OCI-LY3 (cell line): ENCODE data around the gene PAXX.

Experiments
- H2AFZ ChIP-seq: fragments of 200-600, 300-600 bp; shearing (Covaris generic); 2 replicates; pipeline ENCODE4 v1.6.0; 2014; ENCODE audit warnings: antibody characterized with exemption, low read depth, low read length
- H3K27ac ChIP-seq: fragments of 200-600, 300-600 bp; sonication (generic); 2 replicates; pipeline ENCODE4 v1.5.1; 2014; ENCODE audit warnings: mild to moderate bottlenecking, low read length, moderate library complexity, mixed read lengths
- H3K27me3 ChIP-seq: fragments of 200-600, 300-600 bp; sonication (generic); 2 replicates; pipeline ENCODE4 v1.6.1; 2014; ENCODE audit warnings: low read depth, low read length, mixed read lengths
- H3K36me3 ChIP-seq: fragments of 200-600, 300-600 bp; sonication (generic); replicated peaks from 2 replicates; pipeline ENCODE3; 2014; ENCODE audit warnings: low read depth, low read length, mixed read lengths
- H3K4me1 ChIP-seq: fragments of 300-600, 200-600 bp; sonication (generic); 2 replicates; pipeline ENCODE4 v1.6.1; 2014; ENCODE audit warnings: low read length, mixed read lengths
- H3K4me2 ChIP-seq: fragments of 200-600, 300-600 bp; sonication (generic); 2 replicates; pipeline ENCODE4 v1.6.1; 2014; ENCODE audit warnings: low read length, mixed read lengths
- H3K4me3 ChIP-seq: fragments of 300-600, 200-600 bp; sonication (generic); 2 replicates; pipeline ENCODE4 v1.5.1; 2014; ENCODE audit warnings: antibody characterized with exemption, mild to moderate bottlenecking, low read length, moderate library complexity
- H3K79me2 ChIP-seq: fragments of 300-600, 200-600 bp; shearing (Covaris generic); 2 replicates; pipeline ENCODE4 v1.6.1; 2014; ENCODE audit warnings: mild to moderate bottlenecking, low read length, mixed read lengths
- H3K9ac ChIP-seq: fragments of 300-600, 200-600 bp; shearing (Covaris generic); 2 replicates; pipeline ENCODE4 v1.6.0; 2014; ENCODE audit warnings: mild to moderate bottlenecking, low read length, moderate library complexity
- H3K9me3 ChIP-seq: fragments of 200-600, 300-600 bp; shearing (Covaris generic); 2 replicates; pipeline ENCODE4 v1.6.1; 2014; ENCODE audit warnings: low read length, mixed read lengths; ENCODE audit not compliant: insufficient read depth
- H4K20me1 ChIP-seq: fragments of 200-600, 300-600 bp; sonication (generic); 2 replicates; pipeline ENCODE4 v1.6.1; 2016; ENCODE audit warnings: low read length, mixed read lengths; ENCODE audit not compliant: insufficient read depth
- CTCF ChIP-seq: fragments of 200-600, 300-600 bp; sonication (generic); IDR thresholded peaks from 2 replicates; pipeline ENCODE4 v1.5.1; 2014; ENCODE audit warnings: antibody characterized with exemption, low read length, low read depth
- EZH2phosphoT487 ChIP-seq: fragments of 200-600 bp; shearing (Covaris generic); IDR thresholded peaks from 2 replicates; pipeline ENCODE4 v1.6.1; 2018; ENCODE audit warnings: antibody characterized with exemption, mixed run types, low read depth

Gene PAXX

DNA sequence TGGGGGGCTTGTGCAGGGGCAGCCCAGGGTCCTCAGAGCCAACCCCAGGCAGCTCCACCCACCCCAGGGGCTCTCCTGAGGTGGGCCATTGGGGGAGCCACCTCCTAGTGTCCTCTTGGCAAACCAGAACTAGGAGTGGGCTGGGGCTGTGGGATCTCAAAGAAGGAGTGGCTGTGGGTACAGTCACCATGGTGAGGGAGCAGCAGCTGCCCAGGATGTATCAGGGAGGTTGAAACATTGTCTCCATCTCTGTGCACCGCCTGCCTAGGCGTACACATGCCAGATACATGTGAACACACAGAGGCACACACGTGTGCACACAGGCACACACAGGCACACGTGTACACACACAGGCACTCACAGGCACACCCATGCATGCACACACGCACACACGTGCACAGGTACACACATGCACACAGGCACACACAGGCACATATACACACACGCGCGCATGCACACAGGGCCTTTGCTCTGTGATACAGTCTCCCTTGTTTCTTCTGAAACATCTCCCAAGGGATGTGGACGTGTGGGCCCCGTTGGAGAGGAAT is 29.4 kb upstream of the PAXX start:
- H4K20me1 ChIP-seq: no peaks in the 10 kb centered on the region
- no peaks in the 10 kb centered on the region for H3K27me3 ChIP-seq
- H3K4me3 ChIP-seq: no peak overlapping the region
- H3K27ac ChIP-seq: no peak overlapping the region
- H3K9me3 ChIP-seq: no peaks in the 10 kb centered on the region
- no peaks in the 10 kb centered on the region for H3K36me3 ChIP-seq
- no peaks in the 10 kb centered on the region for H3K4me1 ChIP-seq
- no peak overlapping the region for H3K9ac ChIP-seq
- no peak overlapping the region for H2AFZ ChIP-seq
- no peaks in the 10 kb centered on the region for H3K79me2 ChIP-seq
- TF ChIP-seq CTCF (no peak), EZH2phosphoT487 (no peak)
- H3K4me2 ChIP-seq: no peak overlapping the region

- Histone ChIP-seq H3K79me2 (no peaks in the 10 kb centered on the region), H3K27ac (no peak overlapping the region), H3K27me3 (no peaks in the 10 kb centered on the region), H3K4me2 (no peak overlapping the region), H2AFZ (no peak overlapping the region), H3K9me3 (no peaks in the 10 kb centered on the region), H3K4me1 (no peaks in the 10 kb centered on the region), H3K36me3 (no peaks in the 10 kb centered on the region), H3K9ac (no peak overlapping the region), H3K4me3 (no peak overlapping the region), H4K20me1 (no peaks in the 10 kb centered on the region)
- no peak for TF ChIP-seq CTCF
- no peak for TF ChIP-seq EZH2phosphoT487
Measured at GRCh38 chr9:136963341-136963740, 28.9 kb upstream of the PAXX start.

- H3K4me1 ChIP-seq: no peaks in the 10 kb centered on the region
- TF ChIP-seq EZH2phosphoT487 (no peak), CTCF (no peak)
- no peaks in the 10 kb centered on the region for H3K36me3 ChIP-seq
- no peak overlapping the region for H3K27ac ChIP-seq
- H3K27me3 ChIP-seq: no peaks in the 10 kb centered on the region
- no peaks in the 10 kb centered on the region for H4K20me1 ChIP-seq
- no peak overlapping the region for H3K4me3 ChIP-seq
- H3K9me3 ChIP-seq: no peaks in the 10 kb centered on the region
- H3K4me2 ChIP-seq: no peak overlapping the region
- no peak overlapping the region for H2AFZ ChIP-seq
- H3K79me2 ChIP-seq: no peaks in the 10 kb centered on the region
- H3K9ac ChIP-seq: no peak overlapping the region
Measured at GRCh38 chr9:136963751-136964150, 28.5 kb upstream of the PAXX start.

- no peak overlapping the region for H3K27ac ChIP-seq
- H3K4me3 ChIP-seq: no peak overlapping the region
- H3K9ac ChIP-seq: no peak overlapping the region
- no peaks in the 10 kb centered on the region for H3K36me3 ChIP-seq
- no peak overlapping the region for H2AFZ ChIP-seq
- H3K9me3 ChIP-seq: no peaks in the 10 kb centered on the region
- TF ChIP-seq EZH2phosphoT487: no peak
- H3K79me2 ChIP-seq: no peaks in the 10 kb centered on the region
- H3K4me2 ChIP-seq: no peak overlapping the region
- no peaks in the 10 kb centered on the region for H3K4me1 ChIP-seq
- no peaks in the 10 kb centered on the region for H3K27me3 ChIP-seq
- no peaks in the 10 kb centered on the region for H4K20me1 ChIP-seq
Measured at GRCh38 chr9:136964171-136964689, 28.0 kb upstream of the PAXX start.
